GM06990 (cell line): Measurements from ENCODE around the gene ADRA1B.

Source experiments
- DNase-seq: peaks from one replicate; pipeline ENCODE4 v3.0.0-alpha.2; 2011; ENCODE audit not compliant: insufficient read length; ENCODE audit errors: extremely low read depth
- H3K27me3 ChIP-seq: replicated peaks from 2 replicates; pipeline ENCODE4 v1.6.0; 2011; ENCODE audit warnings: low read length; ENCODE audit not compliant: control insufficient read depth, insufficient read depth
- H3K36me3 ChIP-seq: 2 replicates; pipeline ENCODE4 v1.5.1; 2011; ENCODE audit warnings: low read length; ENCODE audit not compliant: control insufficient read depth, insufficient read depth
- H3K4me3 ChIP-seq: replicated peaks from 2 replicates; pipeline ENCODE4 v1.5.1; 2011; ENCODE audit warnings: low read depth, mild to moderate bottlenecking, control low read depth, low read length
- TF ChIP-seq, protein P1 (sequence below): IDR thresholded peaks from 2 replicates; pipeline ENCODE4 v1.5.1; 2011; ENCODE audit warnings: low read length, control low read depth, mild to moderate bottlenecking, inconsistent platforms; ENCODE audit not compliant: insufficient read depth, poor library complexity, severe bottlenecking

Gene ADRA1B

DNA sequence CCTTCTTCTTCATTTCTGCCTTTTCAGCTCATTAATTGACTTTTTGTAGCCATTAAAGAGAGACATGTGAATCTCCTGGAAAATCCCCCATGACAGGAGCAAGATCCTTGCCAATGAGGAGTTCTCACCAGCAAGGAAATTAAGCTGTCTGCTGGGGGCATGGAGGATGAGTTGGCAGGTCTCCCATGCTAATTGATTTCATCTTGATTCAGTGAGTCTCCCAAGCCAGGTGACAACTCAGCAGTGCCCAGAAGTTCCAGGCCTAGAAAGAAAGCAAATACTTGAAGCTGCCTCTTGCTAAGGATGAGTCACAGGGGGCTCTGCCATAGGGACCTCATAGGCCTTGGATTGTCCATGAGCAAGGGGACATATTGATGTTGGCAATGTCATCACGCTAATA is 30.0 kb upstream of the ADRA1B start:
- H3K27me3 ChIP-seq = peaks cover 2% of the 10 kb centered on the region
- TF ChIP-seq, protein P1, sequence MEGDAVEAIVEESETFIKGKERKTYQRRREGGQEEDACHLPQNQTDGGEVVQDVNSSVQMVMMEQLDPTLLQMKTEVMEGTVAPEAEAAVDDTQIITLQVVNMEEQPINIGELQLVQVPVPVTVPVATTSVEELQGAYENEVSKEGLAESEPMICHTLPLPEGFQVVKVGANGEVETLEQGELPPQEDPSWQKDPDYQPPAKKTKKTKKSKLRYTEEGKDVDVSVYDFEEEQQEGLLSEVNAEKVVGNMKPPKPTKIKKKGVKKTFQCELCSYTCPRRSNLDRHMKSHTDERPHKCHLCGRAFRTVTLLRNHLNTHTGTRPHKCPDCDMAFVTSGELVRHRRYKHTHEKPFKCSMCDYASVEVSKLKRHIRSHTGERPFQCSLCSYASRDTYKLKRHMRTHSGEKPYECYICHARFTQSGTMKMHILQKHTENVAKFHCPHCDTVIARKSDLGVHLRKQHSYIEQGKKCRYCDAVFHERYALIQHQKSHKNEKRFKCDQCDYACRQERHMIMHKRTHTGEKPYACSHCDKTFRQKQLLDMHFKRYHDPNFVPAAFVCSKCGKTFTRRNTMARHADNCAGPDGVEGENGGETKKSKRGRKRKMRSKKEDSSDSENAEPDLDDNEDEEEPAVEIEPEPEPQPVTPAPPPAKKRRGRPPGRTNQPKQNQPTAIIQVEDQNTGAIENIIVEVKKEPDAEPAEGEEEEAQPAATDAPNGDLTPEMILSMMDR = no peak
- DNase-seq = no peak
- no peak overlapping the region for H3K4me3 ChIP-seq
- H3K36me3 ChIP-seq = no peaks in the 10 kb centered on the region

DNA sequence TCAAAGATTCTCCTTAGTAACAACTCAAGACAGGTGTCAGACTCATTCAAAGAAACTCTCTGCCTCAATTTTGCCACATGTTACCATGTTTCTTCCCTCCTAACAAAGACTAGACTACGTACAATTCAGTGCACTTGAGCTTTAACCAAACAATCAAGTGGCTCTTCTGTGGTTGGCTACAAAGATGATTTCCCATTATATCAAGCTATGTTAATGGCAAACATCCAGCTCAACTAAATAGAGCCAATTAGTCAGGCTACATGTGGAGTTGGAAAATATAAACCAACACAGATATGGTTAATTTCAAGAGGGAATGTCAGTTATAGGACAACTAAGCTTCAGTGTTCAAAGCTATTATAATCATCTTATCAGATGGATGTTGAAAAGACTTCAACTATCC is 29.2 kb upstream of the ADRA1B start:
- Histone ChIP-seq H3K4me3 (no peak overlapping the region), H3K27me3 (peaks cover 2% of the 10 kb centered on the region), H3K36me3 (no peaks in the 10 kb centered on the region)
- DNase-seq = no peak
- TF ChIP-seq, protein P1 = no peak

DNA sequence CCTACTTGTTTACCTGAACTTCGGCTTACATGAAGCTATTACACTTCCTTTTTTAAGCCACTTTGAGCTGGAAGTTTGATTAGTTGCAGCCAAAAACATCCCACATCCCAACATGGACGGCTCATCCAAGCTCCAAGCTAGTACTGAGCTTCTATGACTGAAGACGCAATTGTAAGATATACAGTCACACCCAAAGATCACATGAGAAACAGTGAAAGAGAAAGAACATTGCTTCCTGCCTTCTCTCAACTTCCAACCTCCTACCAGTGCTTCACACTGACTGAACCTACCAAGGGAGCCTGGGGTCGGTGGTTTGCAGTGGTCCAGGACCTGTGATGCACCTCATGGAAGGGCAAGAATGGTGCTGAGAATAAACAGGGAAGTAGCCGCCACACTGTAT is 27.4 kb upstream of the ADRA1B start:
- no peaks in the 10 kb centered on the region for H3K36me3 ChIP-seq
- no peaks in the 10 kb centered on the region for H3K27me3 ChIP-seq
- TF ChIP-seq, protein P1 = no peak
- no peak for DNase-seq
- H3K4me3 ChIP-seq = no peak overlapping the region

DNA sequence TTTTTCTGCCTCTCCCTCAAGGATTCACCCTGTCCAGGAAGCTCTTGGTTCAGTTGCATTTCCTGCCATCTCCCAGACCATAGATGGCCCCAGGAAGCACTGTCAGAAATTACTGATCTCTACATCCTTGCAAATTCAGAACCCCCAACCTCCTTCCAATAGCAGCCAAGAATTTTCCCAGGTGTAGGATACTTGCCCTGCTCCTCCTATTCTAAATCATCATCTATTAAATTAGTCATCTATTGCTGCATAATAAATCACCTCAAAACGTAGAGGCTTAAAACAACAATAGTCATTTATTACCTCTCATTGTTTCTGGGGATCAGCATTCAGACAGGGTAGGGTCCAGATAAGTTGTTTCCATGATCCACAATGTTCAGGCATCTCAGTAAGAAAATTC is 26.1 kb upstream of the ADRA1B start:
- TF ChIP-seq, protein P1 = no peak
- Histone ChIP-seq H3K4me3 (no peak overlapping the region), H3K36me3 (no peaks in the 10 kb centered on the region), H3K27me3 (no peaks in the 10 kb centered on the region)
- DNase-seq = no peak

- no peak for DNase-seq
- Histone ChIP-seq H3K27me3 (no peaks in the 10 kb centered on the region; the same call in 1 of the 2 replicates), H3K36me3 (no peaks in the 10 kb centered on the region), H3K4me3 (no peak overlapping the region)
- TF ChIP-seq, protein P1 = no peak
These were observed 24.9 kb upstream of the ADRA1B start for GRCh38 chr5:159891371-159891770.

- H3K4me3 ChIP-seq = no peak overlapping the region
- DNase-seq = no peak
- no peaks in the 10 kb centered on the region; the same call in 1 of the 2 replicates for H3K27me3 ChIP-seq
- TF ChIP-seq, protein P1 = no peak
- H3K36me3 ChIP-seq = no peaks in the 10 kb centered on the region
These were observed 23.1 kb upstream of the ADRA1B start for GRCh38 chr5:159893040-159893695.
